ENCODE results near the gene MEX3D. TPM values are rescaled to one million over a fixed set of nuclear protein-coding genes. Genes with fewer than 3 reads are reported as not detected.

MEX3D gene
- total and polyA plus RNA-seq, 2 of the 4 experiments (the other 2 are of a cell fraction): 9.1 to 9.6 TPM

DNA sequence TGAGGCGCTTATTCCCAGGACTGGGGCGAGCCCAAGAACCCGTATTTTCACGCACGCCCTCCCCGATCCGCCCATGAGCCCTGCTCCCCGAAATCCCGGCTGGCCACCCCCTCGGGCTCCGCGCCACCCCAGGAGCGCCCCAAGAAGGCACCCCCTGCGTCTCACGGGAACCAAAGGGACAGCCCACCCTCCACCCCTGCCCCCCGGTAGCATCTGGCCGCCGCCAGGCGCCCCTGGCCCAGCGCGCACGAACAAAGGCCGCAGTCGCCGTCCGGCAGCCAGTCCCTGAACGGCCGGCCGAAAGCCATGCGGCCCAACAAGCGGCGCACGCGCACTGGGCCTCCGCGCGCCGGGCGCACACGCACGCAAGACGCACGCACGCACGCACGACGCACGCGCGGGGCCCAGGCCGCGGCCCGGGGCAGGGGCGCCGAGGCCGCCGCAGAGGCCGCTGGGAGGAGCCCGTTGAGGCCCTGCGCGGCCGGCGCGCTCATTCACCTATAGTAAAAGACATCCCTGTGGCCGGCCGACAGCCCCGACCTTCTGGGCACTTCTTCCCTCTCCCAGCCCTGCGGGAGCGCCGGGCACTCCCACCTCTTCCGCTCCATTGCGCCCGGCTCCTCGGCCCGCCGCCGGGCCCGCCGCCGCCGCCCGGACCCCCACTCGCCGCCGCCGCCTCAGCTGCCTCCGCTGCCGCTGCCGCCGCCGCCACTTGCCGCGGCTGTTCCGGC is 24.1 kb upstream of the MEX3D start:
- Histone ChIP-seq H3K27ac (ENCODE audit: insufficient read depth, low read length) (peak overlapping the region; percentile 90), H3K4ac (ENCODE audit: low read depth, low read length) (peak overlapping the region; percentile 97), H2BK120ac (ENCODE audit: low read depth, low read length) (no peak overlapping the region), H4K91ac (ENCODE audit: insufficient read depth, low read depth, low read length) (peak overlapping the region; percentile 91), H4K20me1 (ENCODE audit: insufficient read depth, low read length) (peaks cover 34% of the 10 kb centered on the region), H3K23ac (ENCODE audit: low read depth, low read length) (peak overlapping the region; percentile 86), H3K36me3 (ENCODE audit: control insufficient read depth, insufficient read depth, low read length) (peaks cover 8% of the 10 kb centered on the region), H2AK9ac (replicated peaks; ENCODE audit: low read depth, low read length, poor library complexity) (peak overlapping the region; percentile 100), H3K14ac (replicated peaks; ENCODE audit: low read depth, low read length) (peak overlapping the region; percentile 98), H3K9me3 (ENCODE audit: control insufficient read depth, insufficient read depth, low read length) (no peaks in the 10 kb centered on the region), H4K5ac (ENCODE audit: low read depth, low read length) (peak overlapping the region; percentile 58), H3K4me2 (ENCODE audit: low read depth, low read length) (peak overlapping the region; percentile 93), H2AFZ (replicated peaks; ENCODE audit: low read length, poor library complexity) (peak overlapping the region; percentile 91), H3K4me3 (ENCODE audit: insufficient read depth, low read depth, low read length) (peak overlapping the region; percentile 61), H3K79me1 (ENCODE audit: low read depth in 1 of 2, low read length in 2 of 2) (peaks cover 8 to 58% of the 10 kb centered on the region in 2 experiments), H4K8ac (ENCODE audit: low read depth in 2 of 2, low read length in 2 of 2) (peak overlapping the region; percentile 97 to 100), H2AK5ac (ENCODE audit: low read depth, low read length) (peak overlapping the region; percentile 96), H3K18ac (ENCODE audit: low read depth, low read length) (no peak overlapping the region; the same call in 1 of the 2 replicates), H3K9me1 (ENCODE audit: insufficient read depth, low read length) (peaks cover 10% of the 10 kb centered on the region; the same call in 1 of the 2 replicates), H3K9ac (ENCODE audit: low read depth, low read length) (peak overlapping the region; percentile 95), H3K56ac (ENCODE audit: extremely low read depth, insufficient read depth, low read length) (peak overlapping the region; percentile 96), H2BK5ac (ENCODE audit: low read depth, low read length, poor library complexity, severe bottlenecking) (peak overlapping the region; percentile 95), H2BK20ac (ENCODE audit: low read depth, low read length) (no peak overlapping the region), H3K4me1 (ENCODE audit: control insufficient read depth, insufficient read depth, low read length) (peaks cover 11% of the 10 kb centered on the region), H2BK15ac (ENCODE audit: low read depth, low read length) (no peak overlapping the region), H3K27me3 (ENCODE audit: control insufficient read depth, insufficient read depth, low read length) (no peaks in the 10 kb centered on the region)
- WGBS, 2 experiments (ENCODE audit: extremely low coverage in 2 of 2, insufficient read length in 1 of 2): 0% methylated on average over 37 of the region's 94 CpGs; no CpG with 5 or more reads in 1 of the 2 experiments
- ChIA-PET CTCF (no interaction called here), POLR2A (ENCODE audit: unreplicated experiment) (no interaction called here)
- in situ Hi-C loops (cut with MboI; ENCODE audit: low sequenced_read_pairs) (no loop called here), dilution Hi-C loops (cut with HindIII; ENCODE audit: low sequenced_read_pairs, unreplicated experiment) (no loop called here), intact Hi-C loops (cut with micrococcal nuclease) (no loop called here)
- TF ChIP-seq BHLHE40 (IDR thresholded peaks at IDR 0.05; ENCODE audit: low read depth, low read length): peak; percentile 73
- TF ChIP-seq, protein P1, sequence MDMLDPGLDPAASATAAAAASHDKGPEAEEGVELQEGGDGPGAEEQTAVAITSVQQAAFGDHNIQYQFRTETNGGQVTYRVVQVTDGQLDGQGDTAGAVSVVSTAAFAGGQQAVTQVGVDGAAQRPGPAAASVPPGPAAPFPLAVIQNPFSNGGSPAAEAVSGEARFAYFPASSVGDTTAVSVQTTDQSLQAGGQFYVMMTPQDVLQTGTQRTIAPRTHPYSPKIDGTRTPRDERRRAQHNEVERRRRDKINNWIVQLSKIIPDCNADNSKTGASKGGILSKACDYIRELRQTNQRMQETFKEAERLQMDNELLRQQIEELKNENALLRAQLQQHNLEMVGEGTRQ (IDR thresholded peaks at IDR 0.05; ENCODE audit: low read depth, low read length): no peak
- TF ChIP-seq, protein P2, sequence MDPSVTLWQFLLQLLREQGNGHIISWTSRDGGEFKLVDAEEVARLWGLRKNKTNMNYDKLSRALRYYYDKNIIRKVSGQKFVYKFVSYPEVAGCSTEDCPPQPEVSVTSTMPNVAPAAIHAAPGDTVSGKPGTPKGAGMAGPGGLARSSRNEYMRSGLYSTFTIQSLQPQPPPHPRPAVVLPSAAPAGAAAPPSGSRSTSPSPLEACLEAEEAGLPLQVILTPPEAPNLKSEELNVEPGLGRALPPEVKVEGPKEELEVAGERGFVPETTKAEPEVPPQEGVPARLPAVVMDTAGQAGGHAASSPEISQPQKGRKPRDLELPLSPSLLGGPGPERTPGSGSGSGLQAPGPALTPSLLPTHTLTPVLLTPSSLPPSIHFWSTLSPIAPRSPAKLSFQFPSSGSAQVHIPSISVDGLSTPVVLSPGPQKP (IDR thresholded peaks at IDR 0.05; ENCODE audit: borderline replicate concordance, low read depth, low read length): no peak
- peak; percentile 94 for TF ChIP-seq POLR2A (IDR thresholded peaks at IDR 0.05; ENCODE audit: low read depth, low read length)
- no peak for TF ChIP-seq SMC3 (IDR thresholded peaks at IDR 0.05; ENCODE audit: low read depth, low read length)
- TF ChIP-seq CEBPB (IDR thresholded peaks at IDR 0.05; ENCODE audit: low read depth, low read length): no peak
- TF ChIP-seq RAD21 (IDR thresholded peaks at IDR 0.05; ENCODE audit: low read length): no peak
- no peak for TF ChIP-seq FOS (IDR thresholded peaks at IDR 0.05; ENCODE audit: low read depth, low read length)
- TF ChIP-seq RCOR1 (IDR thresholded peaks at IDR 0.05; ENCODE audit: insufficient replicate concordance, low read length): no peak
- TF ChIP-seq, protein P3, sequence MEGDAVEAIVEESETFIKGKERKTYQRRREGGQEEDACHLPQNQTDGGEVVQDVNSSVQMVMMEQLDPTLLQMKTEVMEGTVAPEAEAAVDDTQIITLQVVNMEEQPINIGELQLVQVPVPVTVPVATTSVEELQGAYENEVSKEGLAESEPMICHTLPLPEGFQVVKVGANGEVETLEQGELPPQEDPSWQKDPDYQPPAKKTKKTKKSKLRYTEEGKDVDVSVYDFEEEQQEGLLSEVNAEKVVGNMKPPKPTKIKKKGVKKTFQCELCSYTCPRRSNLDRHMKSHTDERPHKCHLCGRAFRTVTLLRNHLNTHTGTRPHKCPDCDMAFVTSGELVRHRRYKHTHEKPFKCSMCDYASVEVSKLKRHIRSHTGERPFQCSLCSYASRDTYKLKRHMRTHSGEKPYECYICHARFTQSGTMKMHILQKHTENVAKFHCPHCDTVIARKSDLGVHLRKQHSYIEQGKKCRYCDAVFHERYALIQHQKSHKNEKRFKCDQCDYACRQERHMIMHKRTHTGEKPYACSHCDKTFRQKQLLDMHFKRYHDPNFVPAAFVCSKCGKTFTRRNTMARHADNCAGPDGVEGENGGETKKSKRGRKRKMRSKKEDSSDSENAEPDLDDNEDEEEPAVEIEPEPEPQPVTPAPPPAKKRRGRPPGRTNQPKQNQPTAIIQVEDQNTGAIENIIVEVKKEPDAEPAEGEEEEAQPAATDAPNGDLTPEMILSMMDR (conservative IDR thresholded peaks at IDR 0.05; ENCODE audit: low read depth, low read length): no peak
- TF ChIP-seq MXI1 (IDR thresholded peaks at IDR 0.05; ENCODE audit: borderline replicate concordance, low read depth, low read length): peak; percentile 90; the same call in 1 of the 2 replicates
- DNase-seq (peak; percentile 87), ATAC-seq (ENCODE audit: low read depth) (peak; percentile 84)
- no TSS peak for BruUV-seq (replicated peaks)

Data from IMR-90 (cell line).